GM12874 (cell line): Measurements from ENCODE around the gene PLEKHS1.

Experiments used
- TF ChIP-seq, protein P1 (sequence below): IDR thresholded peaks from 2 replicates; pipeline ENCODE4 v1.5.1; 2011; ENCODE audit warnings: low read depth, mild to moderate bottlenecking, control low read depth, low read length, moderate library complexity; ENCODE audit not compliant: insufficient read depth

The PLEKHS1 gene

DNA sequence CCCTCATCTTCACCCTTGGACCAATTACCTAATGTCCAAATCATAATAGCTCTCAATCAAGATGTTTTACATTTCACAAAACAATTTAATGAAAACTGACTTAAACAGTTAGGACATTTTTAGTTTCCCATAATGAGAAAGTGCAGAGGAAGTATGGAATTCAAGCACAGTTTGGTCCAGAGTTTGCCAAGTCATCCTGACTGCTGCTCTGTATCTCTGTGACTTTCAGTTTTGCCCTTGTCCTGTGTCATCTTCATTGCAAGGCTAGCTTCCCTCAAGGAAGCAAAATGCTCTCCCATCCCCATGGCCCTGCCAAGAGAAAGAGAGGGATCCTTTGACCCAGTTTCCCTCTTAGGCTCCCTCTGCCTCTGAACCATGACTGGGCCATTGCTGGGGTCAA is 7.9 kb upstream of the PLEKHS1 start:
- TF ChIP-seq, protein P1, sequence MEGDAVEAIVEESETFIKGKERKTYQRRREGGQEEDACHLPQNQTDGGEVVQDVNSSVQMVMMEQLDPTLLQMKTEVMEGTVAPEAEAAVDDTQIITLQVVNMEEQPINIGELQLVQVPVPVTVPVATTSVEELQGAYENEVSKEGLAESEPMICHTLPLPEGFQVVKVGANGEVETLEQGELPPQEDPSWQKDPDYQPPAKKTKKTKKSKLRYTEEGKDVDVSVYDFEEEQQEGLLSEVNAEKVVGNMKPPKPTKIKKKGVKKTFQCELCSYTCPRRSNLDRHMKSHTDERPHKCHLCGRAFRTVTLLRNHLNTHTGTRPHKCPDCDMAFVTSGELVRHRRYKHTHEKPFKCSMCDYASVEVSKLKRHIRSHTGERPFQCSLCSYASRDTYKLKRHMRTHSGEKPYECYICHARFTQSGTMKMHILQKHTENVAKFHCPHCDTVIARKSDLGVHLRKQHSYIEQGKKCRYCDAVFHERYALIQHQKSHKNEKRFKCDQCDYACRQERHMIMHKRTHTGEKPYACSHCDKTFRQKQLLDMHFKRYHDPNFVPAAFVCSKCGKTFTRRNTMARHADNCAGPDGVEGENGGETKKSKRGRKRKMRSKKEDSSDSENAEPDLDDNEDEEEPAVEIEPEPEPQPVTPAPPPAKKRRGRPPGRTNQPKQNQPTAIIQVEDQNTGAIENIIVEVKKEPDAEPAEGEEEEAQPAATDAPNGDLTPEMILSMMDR, result no peak

DNA sequence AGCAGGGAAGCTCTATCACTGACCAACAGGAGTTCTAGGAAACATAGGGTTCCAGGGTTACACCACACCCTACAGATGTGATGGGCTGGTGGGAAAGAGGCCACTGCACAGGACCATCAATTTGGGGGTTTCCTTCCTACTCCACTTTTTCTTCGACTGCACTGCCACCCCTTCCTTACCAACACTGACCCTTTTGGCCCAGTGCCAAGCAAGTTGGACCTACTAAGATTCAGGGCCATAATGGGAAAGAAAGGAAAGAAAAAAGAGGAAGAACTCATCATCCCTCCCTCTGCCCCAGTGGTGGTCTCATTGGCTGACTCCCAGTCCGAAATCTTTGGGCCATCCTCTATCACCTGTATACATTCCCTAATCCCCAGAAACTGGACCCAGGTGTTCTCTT is 6.1 kb upstream of the PLEKHS1 start:
- TF ChIP-seq, protein P1, result no peak

DNA sequence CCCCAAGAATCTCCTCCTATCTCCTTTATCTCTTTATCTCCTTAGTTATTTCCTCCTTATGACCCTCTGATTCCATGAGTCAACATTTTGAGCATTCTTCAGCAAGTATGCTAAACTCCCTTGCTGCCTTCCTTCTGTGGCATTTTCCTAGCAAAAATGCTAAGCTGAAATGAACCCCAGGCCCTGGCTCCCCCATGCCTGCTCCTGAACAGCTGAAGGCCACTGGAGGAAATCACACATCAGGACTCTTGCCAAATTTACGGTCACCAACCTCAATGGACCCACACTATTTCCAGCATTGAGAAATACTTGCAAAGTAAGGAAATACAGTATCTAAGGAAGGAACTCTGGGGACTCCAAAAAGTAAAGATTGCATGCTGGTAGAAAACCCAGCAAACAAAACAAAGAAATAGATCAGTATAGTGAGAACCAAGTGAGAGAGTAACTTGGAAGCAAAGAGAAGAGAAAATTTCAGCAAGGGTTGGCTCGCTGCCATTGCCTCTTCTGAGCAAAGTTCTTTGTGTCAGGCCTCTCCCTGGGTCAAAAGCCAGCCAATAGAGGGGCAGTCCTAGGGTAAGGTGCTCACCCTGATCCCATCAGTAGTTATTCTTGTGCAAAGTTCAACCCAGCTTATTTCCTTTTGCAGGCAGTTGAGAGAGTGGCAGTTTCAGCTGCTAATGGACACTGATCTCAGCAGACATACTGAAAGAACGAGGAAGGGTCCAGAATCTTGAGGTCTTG is 5.1 kb upstream of the PLEKHS1 start:
- TF ChIP-seq, protein P1, result no peak

DNA sequence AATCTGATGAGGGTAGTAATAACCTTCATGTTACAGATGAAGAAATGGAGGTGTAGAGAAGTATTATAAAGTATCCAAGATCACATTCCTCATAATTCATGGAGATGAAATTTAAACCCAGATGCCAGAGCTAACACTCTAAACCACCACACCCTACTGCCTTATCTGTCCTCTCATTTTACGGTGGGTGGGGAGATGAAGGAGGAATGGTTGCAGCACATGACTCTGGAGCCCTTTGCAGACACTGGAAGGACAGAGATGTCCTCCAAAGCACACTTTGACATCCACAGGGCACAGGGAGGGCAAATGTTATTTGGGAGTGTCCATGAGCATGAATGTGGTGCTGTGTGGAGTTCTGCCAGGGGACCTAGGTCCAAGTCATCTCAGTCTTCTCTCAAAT is 1.1 kb downstream of the PLEKHS1 start:
- TF ChIP-seq, protein P1, result no peak

DNA sequence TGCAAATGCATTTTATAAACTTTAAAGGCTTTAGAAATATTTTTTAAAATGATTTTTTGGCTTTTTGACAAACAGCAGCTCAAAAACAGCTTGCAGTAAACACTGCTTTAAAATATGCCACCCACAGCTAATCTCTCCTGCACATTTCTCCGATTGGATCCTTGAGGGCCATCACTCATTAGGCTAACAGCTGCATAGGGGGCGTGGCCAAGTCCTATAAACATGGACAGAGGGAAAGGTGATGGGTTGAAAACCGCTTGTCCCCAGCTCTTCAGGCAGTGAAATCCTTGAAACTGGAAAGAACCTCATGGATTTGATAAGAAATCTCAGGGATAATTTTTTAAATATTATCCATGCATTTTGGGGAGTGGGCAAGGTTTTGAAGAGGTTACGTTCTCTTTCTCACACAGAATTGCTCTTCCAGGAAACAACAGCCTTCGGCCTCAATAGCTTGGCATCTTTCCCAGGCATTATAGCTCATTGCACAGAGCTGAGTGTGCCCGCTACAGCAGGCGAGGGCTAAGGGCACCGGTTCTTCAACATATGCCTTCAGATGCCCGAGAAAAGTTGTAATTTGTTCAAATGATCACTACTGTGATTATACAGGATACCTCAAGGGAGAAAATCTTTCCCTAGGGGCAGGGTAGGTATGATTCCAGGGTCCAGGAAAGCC is 1.7 kb downstream of the PLEKHS1 start:
- TF ChIP-seq, protein P1, result no peak

DNA sequence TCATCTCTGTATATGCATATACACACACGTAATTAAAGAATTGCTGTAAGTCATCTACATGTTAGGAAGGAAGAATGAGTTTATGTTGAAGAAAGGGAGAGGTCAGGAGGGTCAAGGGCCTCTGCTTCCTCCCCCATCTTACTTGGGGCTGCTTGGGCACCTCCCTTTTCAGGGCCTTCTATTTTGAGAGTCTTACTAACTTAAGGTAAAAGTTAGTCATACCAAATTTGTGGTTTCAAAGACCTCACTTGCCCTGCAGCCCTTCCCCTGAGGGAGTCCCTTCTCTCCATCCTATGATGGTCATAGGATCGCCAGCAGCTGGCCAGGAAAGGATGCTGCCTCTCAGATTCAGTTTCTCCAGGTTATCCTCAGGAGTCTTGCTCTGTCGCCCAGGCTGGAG is 2.6 kb downstream of the PLEKHS1 start:
- TF ChIP-seq, protein P1, result no peak

DNA sequence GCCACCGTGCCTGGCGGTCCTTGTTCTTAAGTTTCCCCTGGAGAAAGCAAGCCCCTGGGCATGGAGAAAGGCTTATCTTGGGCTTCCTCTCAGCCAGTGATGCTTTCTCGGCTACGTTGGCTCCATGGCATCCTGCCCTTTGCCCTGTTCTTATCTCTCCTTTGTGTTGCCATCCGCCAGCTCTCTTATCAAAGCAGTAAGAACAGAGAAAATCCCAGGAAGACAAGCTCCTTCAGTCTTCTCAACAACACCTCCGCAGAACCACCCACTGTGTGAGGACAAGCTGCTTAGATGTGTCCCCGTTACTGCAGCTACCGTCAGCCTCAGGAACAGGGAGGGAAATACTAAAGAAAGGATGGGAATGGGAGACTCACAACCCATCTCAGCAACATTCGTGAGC is 3.3 kb downstream of the PLEKHS1 start:
- TF ChIP-seq, protein P1, result no peak
